Measurements from ENCODE around the gene ZNF276.
"Not testable (repeated sequence)": the region's sequence is repeated elsewhere in the genome, so short reads cannot be mapped to it uniquely, and the experiment has no call there.

Gene ZNF276

DNA sequence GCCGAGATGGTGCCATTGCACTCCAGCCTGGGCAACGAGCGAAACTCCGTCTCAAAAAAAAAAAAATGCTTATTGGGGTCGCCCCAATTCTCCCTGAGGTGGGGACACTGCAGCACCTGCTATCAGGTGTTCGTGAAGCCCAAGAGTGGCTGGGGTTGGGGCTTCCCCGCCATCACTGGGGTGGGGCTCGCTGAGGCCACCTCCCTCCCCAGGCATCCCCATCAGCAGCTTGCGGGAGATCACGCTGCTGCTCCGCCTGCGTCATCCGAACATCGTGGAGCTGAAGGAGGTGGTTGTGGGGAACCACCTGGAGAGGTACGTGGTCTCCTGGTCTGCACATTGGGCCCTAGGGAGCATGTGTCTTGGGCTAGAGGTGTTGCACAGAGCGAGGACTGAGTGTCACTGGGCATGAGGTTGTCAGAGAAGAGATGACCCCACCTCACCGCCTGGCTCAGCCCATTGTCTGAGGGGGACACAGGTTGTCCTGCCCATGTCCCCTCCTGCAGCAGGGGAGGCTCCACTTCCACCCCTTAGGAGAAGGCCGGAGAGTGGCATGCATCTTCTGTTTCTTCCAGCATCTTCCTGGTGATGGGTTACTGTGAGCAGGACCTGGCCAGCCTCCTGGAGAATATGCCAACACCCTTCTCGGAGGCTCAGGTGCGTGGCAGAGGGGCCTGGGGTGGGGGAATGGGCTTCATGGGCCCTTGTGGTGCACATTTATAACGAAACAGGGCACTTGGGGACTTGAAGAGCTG lies 29.9 kb upstream of the ZNF276 start:
- H3K4me3 ChIP-seq (replicated peaks; ENCODE audit: low read depth, low read length), result no peak overlapping the region
- peaks cover 30% of the 10 kb centered on the region for H3K36me3 ChIP-seq (ENCODE audit: control insufficient read depth, insufficient read depth, low read length)
- TF ChIP-seq CTCF (IDR thresholded peaks at IDR 0.05; ENCODE audit: insufficient read depth, low read length, poor library complexity, severe bottlenecking), result no peak
- no peak for DNase-seq (ENCODE audit: extremely low read depth, insufficient read length)
- H3K27me3 ChIP-seq (replicated peaks; ENCODE audit: control insufficient read depth, insufficient read depth, low read length), result no peaks in the 10 kb centered on the region

DNA sequence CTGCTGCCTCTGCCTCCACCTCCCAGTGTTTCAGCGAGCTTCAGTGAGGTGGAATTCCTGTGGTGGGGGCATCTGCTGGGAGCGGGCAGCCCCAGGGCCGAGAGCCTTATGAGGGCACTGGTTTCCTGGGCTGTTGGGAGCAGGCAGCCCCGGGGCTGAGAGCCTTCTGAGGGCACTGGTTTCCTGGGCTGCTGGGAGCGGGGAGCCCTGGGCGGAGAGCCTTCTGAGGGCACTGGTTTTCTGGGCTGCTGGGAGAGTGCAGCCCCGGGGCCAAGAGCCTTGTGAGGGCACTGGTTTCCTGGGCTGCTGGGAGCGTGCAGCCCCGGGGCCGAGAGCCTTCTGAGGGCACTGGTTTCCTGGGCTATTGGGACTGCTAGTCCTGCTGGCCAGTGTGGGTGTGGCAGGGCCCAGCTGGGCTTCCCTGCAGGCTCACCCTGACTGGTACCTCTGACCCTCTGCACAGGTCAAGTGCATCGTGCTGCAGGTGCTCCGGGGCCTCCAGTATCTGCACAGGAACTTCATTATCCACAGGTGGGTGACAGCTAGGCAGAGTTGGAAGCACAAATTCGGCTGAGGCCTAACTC lies 29.3 kb upstream of the ZNF276 start:
- H3K36me3 ChIP-seq (ENCODE audit: control insufficient read depth, insufficient read depth, low read length), result peaks cover 32% of the 10 kb centered on the region
- H3K27me3 ChIP-seq (replicated peaks; ENCODE audit: control insufficient read depth, insufficient read depth, low read length), result no peaks in the 10 kb centered on the region
- H3K4me3 ChIP-seq (replicated peaks; ENCODE audit: low read depth, low read length), result no peak overlapping the region
- TF ChIP-seq CTCF (IDR thresholded peaks at IDR 0.05; ENCODE audit: insufficient read depth, low read length, poor library complexity, severe bottlenecking), result no peak
- no peak for DNase-seq (ENCODE audit: extremely low read depth, insufficient read length)

DNA sequence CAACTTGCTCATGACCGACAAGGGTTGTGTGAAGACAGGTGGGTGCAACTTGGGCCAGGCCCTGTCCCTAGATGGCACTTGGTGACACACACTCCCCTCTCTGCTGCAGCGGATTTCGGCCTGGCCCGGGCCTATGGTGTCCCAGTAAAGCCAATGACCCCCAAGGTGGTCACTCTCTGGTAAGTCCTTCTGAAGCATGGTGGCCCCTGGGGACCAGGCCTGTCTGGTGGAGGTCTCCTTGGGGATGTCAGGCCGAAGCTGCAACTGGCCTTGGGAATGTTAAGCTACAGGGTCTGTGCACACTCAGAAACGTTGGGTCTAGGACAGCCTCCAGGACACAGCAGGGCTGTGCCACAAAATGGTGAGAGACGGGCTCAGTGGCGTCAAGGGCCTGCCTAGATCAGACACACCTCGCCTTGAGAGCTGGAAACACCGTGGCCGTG lies 28.0 kb upstream of the ZNF276 start:
- Histone ChIP-seq H3K36me3 (ENCODE audit: control insufficient read depth, insufficient read depth, low read length) (peaks cover 32% of the 10 kb centered on the region), H3K27me3 (replicated peaks; ENCODE audit: control insufficient read depth, insufficient read depth, low read length) (no peaks in the 10 kb centered on the region), H3K4me3 (replicated peaks; ENCODE audit: low read depth, low read length) (no peak overlapping the region)
- DNase-seq (ENCODE audit: extremely low read depth, insufficient read length), result no peak
- no peak for TF ChIP-seq CTCF (IDR thresholded peaks at IDR 0.05; ENCODE audit: insufficient read depth, low read length, poor library complexity, severe bottlenecking)

DNA sequence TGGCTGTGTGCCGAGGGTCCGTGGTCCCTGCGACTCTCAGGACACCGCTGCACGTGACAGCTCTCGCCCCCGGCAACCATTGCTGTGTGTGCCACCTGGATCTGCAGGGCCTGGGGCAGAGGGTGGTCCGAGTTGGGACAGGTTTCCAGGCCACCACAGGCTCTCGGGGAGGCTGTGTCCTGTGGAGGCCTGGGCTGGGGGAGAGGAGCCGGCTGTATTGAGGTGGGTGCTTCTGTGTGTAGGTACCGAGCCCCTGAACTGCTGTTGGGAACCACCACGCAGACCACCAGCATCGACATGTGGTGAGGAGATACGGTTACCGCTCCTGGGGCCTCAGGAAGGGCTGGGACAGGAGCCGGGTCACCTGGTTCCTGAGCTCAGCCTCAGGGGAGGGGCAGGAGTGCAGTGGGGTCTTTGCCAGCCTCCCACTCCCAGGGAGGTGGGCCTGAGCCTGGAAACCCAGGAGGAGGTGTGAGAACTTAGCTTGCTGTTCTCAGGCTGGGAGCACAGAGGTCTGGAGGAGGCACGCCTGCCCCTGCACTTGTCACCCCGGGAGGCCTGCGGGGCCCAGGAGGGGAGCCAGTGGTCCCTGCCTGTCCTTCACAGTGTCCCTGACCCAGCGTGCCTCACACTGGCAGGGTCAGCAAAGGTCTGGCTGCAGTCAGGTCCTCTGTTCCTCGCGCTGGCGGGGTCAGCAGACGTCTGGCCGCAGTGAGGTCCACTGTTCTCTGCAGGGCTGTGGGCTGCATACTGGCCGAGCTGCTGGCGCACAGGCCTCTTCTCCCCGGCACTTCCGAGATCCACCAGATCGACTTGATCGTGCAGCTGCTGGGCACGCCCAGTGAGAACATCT lies 27.2 kb upstream of the ZNF276 start:
- TF ChIP-seq CTCF (IDR thresholded peaks at IDR 0.05; ENCODE audit: insufficient read depth, low read length, poor library complexity, severe bottlenecking), result no peak
- Histone ChIP-seq H3K27me3 (replicated peaks; ENCODE audit: control insufficient read depth, insufficient read depth, low read length) (no peaks in the 10 kb centered on the region), H3K4me3 (replicated peaks; ENCODE audit: low read depth, low read length) (no peak overlapping the region), H3K36me3 (ENCODE audit: control insufficient read depth, insufficient read depth, low read length) (peaks cover 32% of the 10 kb centered on the region)
- DNase-seq (ENCODE audit: extremely low read depth, insufficient read length), result no peak

DNA sequence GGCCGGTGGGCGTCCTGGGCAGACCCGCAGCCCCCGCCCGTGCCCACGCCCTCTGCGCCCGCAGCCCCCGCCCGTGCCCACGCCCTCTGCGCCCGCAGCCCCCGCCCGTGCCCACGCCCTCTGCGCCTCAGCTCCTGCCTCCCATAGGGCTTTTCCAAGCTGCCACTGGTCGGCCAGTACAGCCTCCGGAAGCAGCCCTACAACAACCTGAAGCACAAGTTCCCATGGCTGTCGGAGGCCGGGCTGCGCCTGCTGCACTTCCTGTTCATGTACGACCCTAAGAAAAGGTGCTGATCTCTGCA lies 26.6 kb upstream of the ZNF276 start:
- H3K27me3 ChIP-seq (replicated peaks; ENCODE audit: control insufficient read depth, insufficient read depth, low read length); DNase-seq (ENCODE audit: extremely low read depth, insufficient read length); H3K4me3 ChIP-seq (replicated peaks; ENCODE audit: low read depth, low read length): not testable (repeated sequence)
- peaks cover 30% of the 10 kb centered on the region for H3K36me3 ChIP-seq (ENCODE audit: control insufficient read depth, insufficient read depth, low read length)

Measured in GM06990 (cell line).